ENCODE results near the gene PHF21B. TPM values are rescaled to one million over a fixed set of nuclear protein-coding genes. Genes with fewer than 3 reads are reported as not detected.

Gene PHF21B
- not detected in 2 replicates for total RNA-seq

DNA sequence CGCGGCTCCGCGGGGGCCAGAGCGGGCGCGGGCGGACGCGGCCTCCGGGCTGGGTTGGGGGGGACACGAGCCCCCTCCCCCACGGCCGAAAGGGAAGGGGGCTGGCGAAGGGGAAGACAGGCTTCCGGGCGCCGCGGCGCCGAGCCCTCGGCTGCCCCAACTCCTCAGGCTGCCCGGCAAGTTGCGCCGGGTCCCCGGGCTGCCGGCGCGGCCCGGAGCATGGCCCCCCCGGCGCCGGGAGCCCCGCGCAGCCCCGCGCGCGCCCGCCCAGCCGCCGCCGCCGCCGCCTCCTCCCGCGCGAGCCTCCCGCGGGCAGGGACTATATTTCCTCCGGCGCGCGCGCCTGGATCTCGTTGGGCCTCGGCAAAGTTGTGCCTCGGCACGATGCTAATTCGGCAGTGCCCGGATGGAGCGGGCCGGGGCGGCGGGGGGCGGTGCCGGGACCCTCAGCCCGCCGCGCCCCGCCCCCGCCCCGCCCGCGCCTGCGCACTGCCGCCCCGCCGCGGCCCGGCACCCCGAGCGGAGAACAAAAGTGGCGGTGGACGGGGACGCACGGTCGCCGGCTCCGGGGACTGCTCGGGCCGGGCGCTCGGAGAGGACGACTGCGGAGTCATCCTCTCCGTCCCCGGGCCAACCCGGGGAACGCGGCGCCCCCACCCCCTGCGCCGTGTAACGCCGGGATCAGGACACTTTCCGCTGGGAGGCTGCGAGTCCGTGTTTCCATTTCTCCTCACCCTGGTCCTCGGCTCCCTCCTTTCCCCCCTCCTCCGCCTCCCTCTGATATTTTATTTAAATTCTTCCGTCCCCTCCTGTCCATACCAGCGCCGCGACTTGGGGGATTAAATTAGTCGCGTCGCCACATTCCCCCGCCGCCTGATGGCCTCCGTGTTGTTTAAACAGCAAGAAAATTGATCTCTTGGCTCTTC, at the start of gene PHF21B:
Gene PHF21B (minus strand): TSS at position 400 of the 926 bp plus-strand sequence. CDS start 456 bp downstream, outside the sequence.

Other genes with a start within 250 kb of the PHF21B start
- gene NUP50, start 153.9 kb upstream of the PHF21B start, total RNA-seq, result 28.7 and 43.1 TPM in 2 replicates
- gene KIAA0930, start 230.9 kb upstream of the PHF21B start, total RNA-seq, result 21.3 and 32.9 TPM in 2 replicates